Measurements from ENCODE around the gene HNRNPLL. TPM values are rescaled to one million over a fixed set of nuclear protein-coding genes. Genes with fewer than 3 reads are reported as not detected.
"Not testable (repeated sequence)": the region's sequence is repeated elsewhere in the genome, so short reads cannot be mapped to it uniquely, and the experiment has no call there.

HNRNPLL gene
- polyA plus RNA-seq, 1 experiment: 26.6 TPM

- CTCF ChIA-PET: interaction anchor here (0.8 kb wide), 1 partner anchor 19 kb away, joined by 4 read pairs; no protein-coding TSS in a partner anchor
- no peak for TF ChIP-seq CTCF (IDR thresholded peaks at IDR 0.05; ENCODE audit: insufficient read depth, low read depth, low read length)
- Histone ChIP-seq H3K36me3 (ENCODE audit: control insufficient read depth, insufficient read depth, low read length) (no peaks in the 10 kb centered on the region), H3K4me3 (ENCODE audit: low read depth, low read length) (no peak overlapping the region), H3K27me3 (ENCODE audit: control insufficient read depth, insufficient read depth, low read length) (no peaks in the 10 kb centered on the region)
- no peak for DNase-seq (ENCODE audit: low read depth)
- POLR2A ChIA-PET: no interaction called here
Observed at GRCh38 chr2:38643021-38643671, 40.4 kb upstream of the HNRNPLL start.

GRCh38 chr2:38642373-38643017 lies 39.8 kb upstream of the HNRNPLL start:
- CTCF ChIA-PET: interaction anchor here (0.8 kb wide), 1 partner anchor 19 kb away, joined by 4 read pairs; no protein-coding TSS in a partner anchor
- POLR2A ChIA-PET; DNase-seq (ENCODE audit: low read depth); H3K27me3 ChIP-seq (ENCODE audit: control insufficient read depth, insufficient read depth, low read length); H3K4me3 ChIP-seq (ENCODE audit: low read depth, low read length); H3K36me3 ChIP-seq (ENCODE audit: control insufficient read depth, insufficient read depth, low read length): not testable (repeated sequence)

- H3K4me3 ChIP-seq (ENCODE audit: low read depth, low read length): no peak overlapping the region
- no peaks in the 10 kb centered on the region for H3K27me3 ChIP-seq (ENCODE audit: control insufficient read depth, insufficient read depth, low read length)
- DNase-seq (ENCODE audit: low read depth): no peak
- no peak for TF ChIP-seq CTCF (IDR thresholded peaks at IDR 0.05; ENCODE audit: insufficient read depth, low read depth, low read length)
- CTCF ChIA-PET: no interaction called here
- H3K36me3 ChIP-seq (ENCODE audit: control insufficient read depth, insufficient read depth, low read length): no peaks in the 10 kb centered on the region
- POLR2A ChIA-PET: no interaction called here
Observed at GRCh38 chr2:38636069-38636468, 33.3 kb upstream of the HNRNPLL start.

- no peak for TF ChIP-seq CTCF (IDR thresholded peaks at IDR 0.05; ENCODE audit: insufficient read depth, low read depth, low read length)
- Histone ChIP-seq H3K27me3 (ENCODE audit: control insufficient read depth, insufficient read depth, low read length) (no peaks in the 10 kb centered on the region), H3K36me3 (ENCODE audit: control insufficient read depth, insufficient read depth, low read length) (no peaks in the 10 kb centered on the region), H3K4me3 (ENCODE audit: low read depth, low read length) (no peak overlapping the region)
- ChIA-PET CTCF (no interaction called here), POLR2A (no interaction called here)
- DNase-seq (ENCODE audit: low read depth): no peak
Observed at GRCh38 chr2:38635139-38635538, 32.4 kb upstream of the HNRNPLL start.

- H3K27me3 ChIP-seq (ENCODE audit: control insufficient read depth, insufficient read depth, low read length): no peaks in the 10 kb centered on the region
- POLR2A ChIA-PET: no interaction called here
- CTCF ChIA-PET: no interaction called here
- H3K4me3 ChIP-seq (ENCODE audit: low read depth, low read length): no peak overlapping the region
- DNase-seq (ENCODE audit: low read depth): peak; percentile 8
- H3K36me3 ChIP-seq (ENCODE audit: control insufficient read depth, insufficient read depth, low read length): no peaks in the 10 kb centered on the region
- TF ChIP-seq CTCF (IDR thresholded peaks at IDR 0.05; ENCODE audit: insufficient read depth, low read depth, low read length): no peak
Observed at GRCh38 chr2:38634684-38635083, 32.0 kb upstream of the HNRNPLL start.

GRCh38 chr2:38633895-38634294 lies 31.2 kb upstream of the HNRNPLL start:
- no peak for DNase-seq (ENCODE audit: low read depth)
- Histone ChIP-seq H3K4me3 (ENCODE audit: low read depth, low read length) (no peak overlapping the region), H3K36me3 (ENCODE audit: control insufficient read depth, insufficient read depth, low read length) (no peaks in the 10 kb centered on the region), H3K27me3 (ENCODE audit: control insufficient read depth, insufficient read depth, low read length) (no peaks in the 10 kb centered on the region)
- no peak for TF ChIP-seq CTCF (IDR thresholded peaks at IDR 0.05; ENCODE audit: insufficient read depth, low read depth, low read length)
- CTCF ChIA-PET: no interaction called here
- POLR2A ChIA-PET: no interaction called here

All from BJ (cell line).